GM19240 (cell line): ENCODE results near the gene CSRP1.
"Not testable (repeated sequence)": the region's sequence is repeated elsewhere in the genome, so short reads cannot be mapped to it uniquely, and the experiment has no call there.

Experiments
- DNase-seq: peaks from one replicate; pipeline ENCODE4 v3.0.0; 2011; ENCODE audit warnings: low spot score; ENCODE audit not compliant: insufficient read length

Gene CSRP1

DNA sequence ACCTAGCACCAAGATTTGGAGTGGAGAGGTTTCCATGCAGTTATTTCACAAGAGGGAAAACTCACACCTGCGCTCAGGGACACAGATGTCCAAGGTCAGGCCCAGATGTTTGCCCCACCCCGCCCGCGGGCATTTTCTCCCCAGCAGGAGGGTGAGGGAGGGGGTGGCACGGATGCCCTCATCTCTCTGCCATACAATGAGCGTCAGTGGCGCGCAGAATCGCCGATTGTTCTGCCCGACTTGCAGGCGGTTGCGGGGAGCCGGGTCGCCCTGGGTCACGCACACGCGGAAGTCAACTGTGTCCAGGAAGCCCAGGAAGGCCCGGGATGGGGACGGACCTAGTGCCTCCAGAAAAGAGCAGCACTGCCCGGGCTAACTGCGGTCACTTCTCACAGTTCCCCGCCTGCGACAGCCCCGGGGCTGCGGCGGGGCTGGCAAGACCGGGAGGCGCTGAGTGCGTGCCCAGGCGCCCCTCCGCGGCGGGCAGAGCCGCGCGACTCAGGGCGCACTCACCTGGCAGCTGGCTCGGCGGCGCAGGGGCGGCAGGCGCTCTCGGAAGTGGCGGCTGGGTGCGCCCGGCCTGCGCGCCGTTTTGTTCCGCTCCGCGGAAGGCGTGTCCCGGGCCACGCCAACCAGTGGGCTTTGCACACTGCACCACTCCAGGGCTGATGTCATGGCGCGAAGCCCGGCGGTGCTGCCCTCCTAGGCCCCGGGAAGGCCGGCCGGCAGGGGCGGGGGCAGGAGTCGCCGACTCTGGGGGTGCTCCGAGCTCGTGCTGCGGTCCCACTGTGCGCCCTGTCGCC is at the start of gene CSRP1:
CSRP1 (minus strand) TSS at position 567 of the 803 bp plus-strand sequence. CDS start 10,820 bp downstream, outside the sequence.
- peak; percentile 84 for DNase-seq

GRCh38 chr1:201555593-201555945 is 48.6 kb upstream of the CSRP1 start:
- DNase-seq, result no peak

DNA sequence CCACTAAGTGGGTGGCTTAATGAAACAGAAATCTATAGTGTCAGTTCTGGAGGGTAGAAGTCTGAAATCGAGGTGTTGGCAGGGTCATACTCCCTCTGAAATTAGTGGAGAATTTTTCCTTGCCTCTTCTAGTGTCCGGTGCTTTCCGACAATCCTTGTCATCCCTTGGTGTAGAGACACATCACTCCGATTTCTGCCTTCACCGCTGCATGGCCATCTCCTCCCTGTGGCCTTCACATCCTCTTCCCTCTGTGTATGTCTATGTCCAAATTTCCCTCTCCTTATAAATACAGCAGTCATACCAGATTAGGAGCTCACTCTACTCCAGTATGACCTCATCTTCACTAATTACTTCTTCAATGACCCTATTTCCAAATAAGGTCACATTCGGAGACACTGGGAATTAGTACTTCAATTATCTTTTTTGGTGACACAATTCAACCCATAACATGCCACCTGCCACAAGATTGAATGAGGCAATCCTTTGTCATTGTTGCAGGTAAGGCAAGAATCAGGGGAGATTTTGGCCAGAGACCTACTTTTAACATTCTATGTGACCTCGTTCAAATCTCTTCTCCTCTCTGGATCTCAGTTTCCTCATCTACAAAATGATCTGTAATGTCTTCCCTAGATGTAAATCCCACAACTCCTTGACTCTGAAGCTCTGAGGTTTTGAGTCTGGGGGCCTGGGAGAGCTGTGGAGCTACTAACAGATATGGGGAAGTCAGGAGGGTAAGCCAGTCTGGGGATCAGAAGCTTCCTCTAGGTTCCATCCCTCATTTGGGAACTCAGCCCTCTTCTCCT is 48.1 kb upstream of the CSRP1 start:
- DNase-seq, result no peak

DNA sequence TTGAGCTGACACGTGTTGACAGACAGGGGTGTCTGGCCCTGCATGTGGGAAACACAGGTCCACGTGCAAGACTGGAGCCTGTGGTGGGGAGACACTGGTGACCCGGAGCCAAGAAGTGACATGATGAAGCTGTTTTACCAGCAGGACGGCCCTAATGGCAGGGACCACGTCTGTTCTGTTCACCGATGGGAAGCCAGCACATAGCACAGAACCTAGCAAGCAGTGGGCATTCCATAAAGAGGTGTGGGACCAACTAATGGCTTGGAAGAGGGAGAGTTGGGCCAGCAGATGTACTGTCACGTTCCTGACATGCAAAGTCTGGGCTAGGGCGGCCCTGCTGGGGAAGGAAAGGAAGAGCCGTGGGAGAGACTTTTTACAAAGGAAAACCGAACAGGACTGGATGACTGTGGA is 47.3 kb upstream of the CSRP1 start:
- no peak for DNase-seq

GRCh38 chr1:201553496-201554189 is 46.7 kb upstream of the CSRP1 start:
- DNase-seq, result no peak

GRCh38 chr1:201552941-201553351 is 46.0 kb upstream of the CSRP1 start:
- DNase-seq, result no peak

DNA sequence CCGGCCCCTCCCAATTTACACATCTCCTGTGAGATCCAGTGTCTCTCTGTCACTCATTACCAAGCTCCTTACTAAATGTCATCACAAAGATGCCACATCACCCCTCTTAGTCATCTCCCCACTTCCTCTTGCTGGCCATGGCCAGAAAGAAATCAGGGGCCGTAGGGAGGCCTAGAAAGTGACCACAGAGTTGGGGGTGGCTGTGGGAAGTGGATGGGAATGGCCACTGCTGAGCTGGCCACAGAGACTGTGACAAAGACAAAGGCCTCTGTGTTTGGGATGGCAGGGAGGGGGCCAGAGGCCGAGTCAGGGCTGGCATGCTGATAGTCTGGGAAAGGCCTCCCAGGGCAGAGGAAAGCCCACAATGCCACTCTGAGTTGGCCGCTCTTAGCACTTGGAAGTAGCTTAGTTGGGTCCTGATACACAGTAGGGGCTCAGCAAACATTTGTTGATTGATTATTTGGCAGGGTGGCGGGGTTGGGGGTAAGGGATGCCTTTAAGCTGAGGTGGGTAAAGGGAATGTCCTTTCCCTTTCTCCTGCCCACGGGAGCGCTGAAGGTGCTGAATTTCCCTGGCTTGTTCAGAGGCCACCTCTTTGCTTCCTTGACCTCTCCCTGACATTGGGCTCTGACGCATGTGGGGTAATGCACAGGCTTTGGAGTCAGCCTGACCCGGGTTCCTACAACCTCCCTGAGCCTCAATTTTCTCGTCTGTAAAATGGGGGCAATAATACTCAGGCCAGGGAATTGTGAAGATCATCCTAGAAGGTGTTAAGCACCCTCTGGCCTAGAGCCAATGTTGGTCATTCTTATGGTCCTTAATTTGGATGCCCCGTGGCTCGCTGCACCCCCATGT is 45.2 kb upstream of the CSRP1 start:
- no peak for DNase-seq

GRCh38 chr1:201551096-201551495 is 44.2 kb upstream of the CSRP1 start:
- no peak for DNase-seq

- DNase-seq, result not testable (repeated sequence)
Observed at GRCh38 chr1:201549522-201549921, 42.6 kb upstream of the CSRP1 start.

GRCh38 chr1:201545851-201546492 is 39.0 kb upstream of the CSRP1 start:
- DNase-seq, result no peak

GRCh38 chr1:201544710-201545109 is 37.8 kb upstream of the CSRP1 start:
- DNase-seq, result no peak

- no peak for DNase-seq
Observed at GRCh38 chr1:201543871-201544642, 37.1 kb upstream of the CSRP1 start.

DNA sequence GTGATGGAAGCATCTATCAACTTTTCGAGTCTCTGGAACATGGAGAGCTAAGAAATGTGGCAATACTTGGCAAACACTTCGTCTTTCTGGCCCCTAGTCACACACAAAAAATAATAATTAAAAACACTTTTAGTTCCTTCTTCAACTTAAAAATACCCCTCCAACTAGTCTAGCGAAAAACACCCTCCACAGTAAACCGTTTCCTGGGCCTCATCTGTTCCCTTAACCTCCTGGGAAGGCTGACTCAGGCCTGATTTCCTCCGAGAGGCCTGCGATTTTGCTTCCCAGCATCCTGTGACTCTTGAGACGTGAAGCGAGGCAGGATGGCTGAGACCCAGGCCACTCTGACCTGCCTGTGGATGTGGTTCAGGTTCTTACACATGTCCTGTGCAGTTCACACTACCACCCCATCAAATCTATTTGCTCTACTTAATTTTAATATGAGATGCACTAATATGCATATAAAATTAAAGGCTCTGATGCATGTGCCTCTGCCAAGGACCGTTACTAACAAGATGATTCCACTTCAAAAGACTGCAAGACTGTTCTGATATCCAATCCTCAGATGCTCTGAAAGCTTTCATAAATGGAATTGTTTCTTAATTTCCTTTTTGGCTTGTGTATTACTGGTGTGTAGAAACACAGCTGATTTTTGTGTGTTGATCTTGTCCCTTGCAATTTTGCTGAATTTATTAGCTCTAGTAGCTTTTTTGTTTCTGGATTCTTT is 35.5 kb upstream of the CSRP1 start:
- DNase-seq, result no peak

- no peak for DNase-seq
Observed at GRCh38 chr1:201540846-201541735, 34.2 kb upstream of the CSRP1 start.

DNA sequence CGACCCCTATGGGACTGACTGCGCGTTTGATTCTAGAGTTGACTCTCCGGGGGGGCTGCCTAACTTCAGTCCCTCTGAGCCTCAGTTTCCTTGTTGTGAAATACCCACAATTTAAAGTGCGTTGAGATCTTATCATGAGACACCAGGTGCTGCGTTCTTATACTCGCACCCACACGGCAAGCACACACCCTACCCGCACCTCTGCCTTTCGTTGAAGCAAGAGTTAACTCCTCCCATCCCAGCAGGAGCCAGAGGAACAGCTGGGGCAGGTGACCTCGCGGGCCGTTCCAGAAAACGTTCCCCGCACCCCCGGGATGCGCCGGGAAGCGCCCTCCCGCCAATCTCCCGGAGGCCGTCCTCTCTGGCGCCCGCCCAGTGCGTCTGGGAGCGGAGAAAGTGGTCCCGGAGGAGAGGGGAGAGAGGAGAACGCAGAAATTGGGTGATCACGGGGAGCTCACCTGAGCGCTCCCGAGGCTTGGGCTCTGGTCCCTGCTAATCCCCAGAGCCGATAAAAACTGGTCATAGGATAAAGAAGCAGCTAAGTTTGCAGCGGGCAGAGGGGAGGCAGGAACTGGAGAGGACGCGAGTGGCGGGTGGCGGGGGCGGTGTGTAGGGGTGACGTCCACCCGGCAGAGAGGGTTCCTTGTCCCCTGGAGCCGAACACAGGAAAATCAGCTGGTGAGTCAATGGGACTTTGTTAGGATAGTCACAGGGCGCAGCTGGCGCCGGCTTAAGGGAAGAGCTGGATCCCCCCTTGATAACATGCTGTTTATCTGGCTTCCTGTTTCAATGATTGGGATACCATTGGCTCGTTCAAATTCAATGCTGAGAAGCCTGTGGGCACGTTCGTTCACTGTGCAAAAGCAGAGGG is 32.9 kb upstream of the CSRP1 start:
- no peak for DNase-seq

- DNase-seq, result no peak
Observed at GRCh38 chr1:201538612-201539551, 32.0 kb upstream of the CSRP1 start, which contains the start of gene NAV1. TSS of gene NAV1 (plus strand) at chr1:201539127. CDS start at chr1:201622885, 83,758 bp downstream.
